ENCODE measurements around the gene RCSD1.

Gene RCSD1

GRCh38 chr1:167713330-167714081 lies 83.5 kb downstream of the RCSD1 start:
- TF ChIP-seq POLR2AphosphoS5 (IDR thresholded peaks at IDR 0.05; ENCODE audit: low read depth) = no peak
- TF ChIP-seq GABPA (IDR thresholded peaks at IDR 0.05; ENCODE audit: low read depth) = no peak
- TF ChIP-seq CTCF (IDR thresholded peaks at IDR 0.05; ENCODE audit: insufficient read depth, low read length) = no peak
- TF ChIP-seq REST (IDR thresholded peaks at IDR 0.05; ENCODE audit: insufficient replicate concordance, low read depth) = no peak
- no peak for TF ChIP-seq SPI1 (IDR thresholded peaks at IDR 0.05; ENCODE audit: borderline replicate concordance, low read depth)
- H3K27ac ChIP-seq (replicated peaks) = peak overlapping the region; percentile 96
- DNase-seq (ENCODE audit: low read depth in 1 of 2, low spot score in 1 of 2) = no peak

GRCh38 chr1:167714098-167714438 lies 84.0 kb downstream of the RCSD1 start:
- Histone ChIP-seq H3K4me3 (replicated peaks; ENCODE audit: insufficient read depth, low read length) (peak overlapping the region; percentile 62), H3K27ac (replicated peaks) (peak overlapping the region; percentile 96), H3K27me3 (ENCODE audit: insufficient read depth, poor library complexity, severe bottlenecking) (no peaks in the 10 kb centered on the region)
- no peak for DNase-seq (ENCODE audit: low read depth in 1 of 2, low spot score in 1 of 2)
- TF ChIP-seq GABPA (IDR thresholded peaks at IDR 0.05; ENCODE audit: low read depth) (no peak), CTCF (IDR thresholded peaks at IDR 0.05; ENCODE audit: insufficient read depth, low read length) (no peak), SPI1 (IDR thresholded peaks at IDR 0.05; ENCODE audit: borderline replicate concordance, low read depth) (no peak), POLR2AphosphoS5 (IDR thresholded peaks at IDR 0.05; ENCODE audit: low read depth) (no peak)

More at GRCh38 chr1:167713330-167714081, 83.5 kb downstream of the RCSD1 start:
- H3K27me3 ChIP-seq (ENCODE audit: insufficient read depth, poor library complexity, severe bottlenecking) = no peaks in the 10 kb centered on the region
- H3K4me3 ChIP-seq (replicated peaks; ENCODE audit: insufficient read depth, low read length) = peak overlapping the region; percentile 62

GRCh38 chr1:167714439-167715156 lies 84.6 kb downstream of the RCSD1 start:
- peak overlapping the region; percentile 96 for H3K27ac ChIP-seq (replicated peaks)
- DNase-seq (ENCODE audit: low read depth in 1 of 2, low spot score in 1 of 2) = peak; percentile 60 to 83

More at GRCh38 chr1:167714439-167715156, 84.6 kb downstream of the RCSD1 start:
- peak; percentile 75 for TF ChIP-seq POLR2AphosphoS5 (IDR thresholded peaks at IDR 0.05; ENCODE audit: low read depth)
- peak; percentile 62 for TF ChIP-seq REST (IDR thresholded peaks at IDR 0.05; ENCODE audit: insufficient replicate concordance, low read depth)
- TF ChIP-seq CTCF (IDR thresholded peaks at IDR 0.05; ENCODE audit: insufficient read depth, low read length) = no peak
- Histone ChIP-seq H3K4me3 (replicated peaks; ENCODE audit: insufficient read depth, low read length) (peak overlapping the region; percentile 62), H3K27me3 (ENCODE audit: insufficient read depth, poor library complexity, severe bottlenecking) (no peaks in the 10 kb centered on the region)
